HepG2 (cell line): Measurements from ENCODE around the gene NPBWR2. TPM values are rescaled to one million over a fixed set of nuclear protein-coding genes. Genes with fewer than 3 reads are reported as not detected.
A peak's percentile ranks its signal among the peaks of the same experiment; 100 is the strongest.

Source experiments
- CBFB ChIP-seq: sonication (generic); formaldehyde crosslinking; IDR thresholded peaks from 2 replicates; pipeline ENCODE4 v1.4.0; 2020; ENCODE audit warnings: missing genetic modification reagents
- ELF3 ChIP-seq: IDR thresholded peaks from 2 replicates; pipeline ENCODE4 v1.6.1; 2016; ENCODE audit warnings: missing genetic modification reagents, missing compliant biosample characterization
- ERF ChIP-seq: IDR thresholded peaks from 2 replicates; pipeline ENCODE4 v1.6.1; 2018; ENCODE audit warnings: missing biosample characterization, missing genetic modification reagents
- FOXA1 ChIP-seq, 2 experiments: fragments of 450-650 bp in 1 of 2; sonication (generic) in 1 of 2; formaldehyde crosslinking in 1 of 2; IDR thresholded peaks; 2 replicates each; pipeline versions ENCODE4 v1.4.0 to v1.6.1; 2016 to 2020; ENCODE audit warnings: missing genetic modification reagents in 1 of 2
- HNRNPK ChIP-seq: fragments of 200-400 bp; formaldehyde crosslinking; IDR thresholded peaks from 2 replicates; pipeline ENCODE4 v1.6.1; 2018; ENCODE audit warnings: low read length, low read depth, moderate library complexity, mild to moderate bottlenecking; ENCODE audit not compliant: poor library complexity, severe bottlenecking
- MAFK ChIP-seq, 2 experiments: IDR thresholded peaks in 1 of 2; conservative IDR thresholded peaks in 1 of 2; 2 replicates each; pipeline ENCODE4 v1.6.1; 2011; ENCODE audit warnings: improper control_type of control experiment in 2 of 2, low read length in 2 of 2
- NFRKB ChIP-seq: fragments of 450-650 bp; IDR thresholded peaks from 2 replicates; pipeline ENCODE4 v1.6.1; 2017
- NR2F6 ChIP-seq, 2 experiments: IDR thresholded peaks; 2 replicates each; pipeline ENCODE4 v1.6.1; 2016; ENCODE audit warnings: antibody characterized with exemption in 1 of 2, mild to moderate bottlenecking in 1 of 2
- PRPF4 ChIP-seq: fragments of 200-400 bp; formaldehyde crosslinking; IDR thresholded peaks from 2 replicates; pipeline ENCODE4 v1.6.1; 2016; ENCODE audit warnings: low read length, low read depth; ENCODE audit not compliant: poor library complexity, severe bottlenecking
- RAD51 ChIP-seq: fragments of 450-650 bp; IDR thresholded peaks from 2 replicates; pipeline ENCODE4 v1.6.1; 2016; ENCODE audit warnings: borderline replicate concordance
- ZBTB8A ChIP-seq: sonication (generic); formaldehyde crosslinking; IDR thresholded peaks from 2 replicates; pipeline ENCODE4 v1.4.0; 2020; ENCODE audit warnings: mild to moderate bottlenecking, low read depth, missing genetic modification reagents, borderline replicate concordance
- ZC3H13 ChIP-seq: sonication (generic); formaldehyde crosslinking; IDR thresholded peaks from 2 replicates; pipeline ENCODE4 v1.8.1; 2023; ENCODE audit warnings: mild to moderate bottlenecking, missing genetic modification reagents, moderate library complexity
- ZMYM4 ChIP-seq: sonication (generic); formaldehyde crosslinking; IDR thresholded peaks from 2 replicates; pipeline ENCODE4 v1.8.1; 2023; ENCODE audit warnings: mild to moderate bottlenecking, missing genetic modification reagents
- ZNF274 ChIP-seq: sonication (generic); formaldehyde crosslinking; IDR thresholded peaks from 2 replicates; pipeline ENCODE4 v1.5.1; 2020; ENCODE audit warnings: mild to moderate bottlenecking, missing genetic modification reagents
- ZNF552 ChIP-seq: sonication (generic); formaldehyde crosslinking; IDR thresholded peaks from 2 replicates; pipeline ENCODE4 v1.9.0; 2022; ENCODE audit warnings: missing genetic modification reagents, mild to moderate bottlenecking, borderline replicate concordance
- ZNF558 ChIP-seq: sonication (generic); formaldehyde crosslinking; IDR thresholded peaks from 2 replicates; pipeline ENCODE4 v1.9.0; 2022; ENCODE audit warnings: mild to moderate bottlenecking, missing genetic modification reagents, borderline replicate concordance
- ZNF652 ChIP-seq: IDR thresholded peaks from 2 replicates; pipeline ENCODE4 v1.6.1; 2016; ENCODE audit warnings: low read depth, borderline replicate concordance
- ZSCAN12 ChIP-seq: sonication (generic); formaldehyde crosslinking; IDR thresholded peaks from 2 replicates; pipeline ENCODE4 v1.9.0; 2021; ENCODE audit warnings: mild to moderate bottlenecking, missing genetic modification reagents
- polyA plus RNA-seq, 8 experiments: library from polyadenylated mRNA; depleted of rRNA in 3 of 8; stranded (reverse) in 7 of 8; unstranded in 1 of 8; fragments of >200 nt; fragmentation: Illumina TruSeq in 4 of 8; extraction: Trizol in 4 of 8; gene quantifications; 2 replicates each; pipeline versions ENCODE4 v1.2.1 to v1.2.3, GENCODE V29; 2011 to 2016; ENCODE audit warnings: low read depth in 4 of 8, missing spikeins in 1 of 8, mixed read lengths in 1 of 8; ENCODE audit not compliant: insufficient read depth in 1 of 8
- total RNA-seq, 5 experiments: library from RNA; depleted of rRNA; stranded (reverse); fragments of >200 nt; fragmentation: Illumina TruSeq; extraction: Trizol; gene quantifications; 2 replicates each; pipeline ENCODE4 v1.2.3, GENCODE V29; 2016; ENCODE audit warnings: low read depth in 1 of 5
- TF ChIP-seq, protein P1 (sequence below): sonication (generic); formaldehyde crosslinking; conservative IDR thresholded peaks from 2 replicates; pipeline ENCODE4 v1.8.1; 2023; ENCODE audit warnings: missing genetic modification reagents
- TF ChIP-seq, protein P2 (sequence below): sonication (generic); formaldehyde crosslinking; IDR thresholded peaks from 2 replicates; pipeline ENCODE4 v1.8.0; 2022; ENCODE audit warnings: mild to moderate bottlenecking, missing genetic modification reagents, borderline replicate concordance
- TF ChIP-seq, protein P3 (sequence below): conservative IDR thresholded peaks from 2 replicates; pipeline ENCODE4 v1.6.1; 2018; ENCODE audit warnings: missing genetic modification reagents
- TF ChIP-seq, protein P4 (sequence below): sonication (generic); formaldehyde crosslinking; IDR thresholded peaks from 2 replicates; pipeline ENCODE4 v1.4.0; 2020; ENCODE audit warnings: mild to moderate bottlenecking, low read depth, missing genetic modification reagents
- TF ChIP-seq, protein P5 (sequence below): sonication (generic); formaldehyde crosslinking; IDR thresholded peaks from 2 replicates; pipeline ENCODE4 v1.4.0; 2020; ENCODE audit warnings: missing genetic modification reagents

The NPBWR2 gene
- total and polyA plus RNA-seq, 2 of the 13 experiments (the other 11 are each of a cell fraction or from before 2014, with no cell fraction given) = not detected

DNA sequence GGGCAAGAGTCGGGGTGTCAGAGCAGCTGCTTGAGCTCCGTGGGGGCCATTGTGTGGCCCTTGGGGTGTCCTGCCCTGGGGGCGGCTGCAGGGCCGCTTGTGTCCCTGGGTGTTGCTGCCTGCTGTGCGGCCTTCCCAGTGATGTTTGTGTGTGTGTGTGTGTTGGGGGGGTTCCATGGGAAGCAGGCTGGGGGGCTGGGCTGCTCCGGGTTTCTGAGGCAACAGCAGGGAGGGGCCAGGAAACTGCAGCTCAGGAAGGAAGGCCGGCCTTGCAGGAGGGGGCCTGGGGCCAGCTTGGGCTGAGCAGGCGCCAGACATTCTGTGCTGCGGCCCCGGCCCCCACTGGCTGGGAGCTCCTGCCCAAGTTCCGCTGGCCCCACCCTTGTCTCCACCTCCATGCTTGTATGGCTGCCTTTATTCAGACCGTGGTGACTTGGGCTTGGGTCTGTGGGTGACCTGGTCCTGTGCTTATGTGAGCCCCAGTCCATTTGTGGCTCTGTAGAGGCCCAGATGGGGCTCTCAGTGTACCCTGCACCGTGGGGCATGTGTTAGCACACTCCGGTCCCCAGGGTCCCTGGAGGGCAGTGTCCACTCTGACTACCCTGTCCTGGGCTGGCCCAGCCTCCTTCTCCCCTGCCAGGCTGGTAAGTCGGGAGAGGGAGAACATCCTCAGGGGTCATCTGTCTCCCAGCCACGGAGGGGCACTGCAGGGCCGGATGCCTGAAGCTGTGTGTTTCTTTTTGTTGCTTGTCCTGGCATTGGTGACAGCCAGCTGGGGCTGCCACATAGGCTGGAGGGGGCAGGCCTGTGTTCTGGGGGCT is 53.3 kb downstream of the NPBWR2 start (continued):
- TF ChIP-seq ZNF652 (CRISPR knock-in tag) = peak; percentile 9; the same call in 1 of the 2 replicates
- TF ChIP-seq ERF (CRISPR knock-in tag) = peak; percentile 82
- TF ChIP-seq NFRKB = no peak
- TF ChIP-seq RAD51 = no peak
- TF ChIP-seq, protein P1, sequence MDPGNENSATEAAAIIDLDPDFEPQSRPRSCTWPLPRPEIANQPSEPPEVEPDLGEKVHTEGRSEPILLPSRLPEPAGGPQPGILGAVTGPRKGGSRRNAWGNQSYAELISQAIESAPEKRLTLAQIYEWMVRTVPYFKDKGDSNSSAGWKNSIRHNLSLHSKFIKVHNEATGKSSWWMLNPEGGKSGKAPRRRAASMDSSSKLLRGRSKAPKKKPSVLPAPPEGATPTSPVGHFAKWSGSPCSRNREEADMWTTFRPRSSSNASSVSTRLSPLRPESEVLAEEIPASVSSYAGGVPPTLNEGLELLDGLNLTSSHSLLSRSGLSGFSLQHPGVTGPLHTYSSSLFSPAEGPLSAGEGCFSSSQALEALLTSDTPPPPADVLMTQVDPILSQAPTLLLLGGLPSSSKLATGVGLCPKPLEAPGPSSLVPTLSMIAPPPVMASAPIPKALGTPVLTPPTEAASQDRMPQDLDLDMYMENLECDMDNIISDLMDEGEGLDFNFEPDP (CRISPR knock-in tag) = no peak
- peak; percentile 85 for TF ChIP-seq ZNF552 (CRISPR knock-in tag)
- no peak for TF ChIP-seq ZNF274 (CRISPR knock-in tag)
- no peak for TF ChIP-seq ZC3H13 (CRISPR knock-in tag)
- TF ChIP-seq, protein P2, sequence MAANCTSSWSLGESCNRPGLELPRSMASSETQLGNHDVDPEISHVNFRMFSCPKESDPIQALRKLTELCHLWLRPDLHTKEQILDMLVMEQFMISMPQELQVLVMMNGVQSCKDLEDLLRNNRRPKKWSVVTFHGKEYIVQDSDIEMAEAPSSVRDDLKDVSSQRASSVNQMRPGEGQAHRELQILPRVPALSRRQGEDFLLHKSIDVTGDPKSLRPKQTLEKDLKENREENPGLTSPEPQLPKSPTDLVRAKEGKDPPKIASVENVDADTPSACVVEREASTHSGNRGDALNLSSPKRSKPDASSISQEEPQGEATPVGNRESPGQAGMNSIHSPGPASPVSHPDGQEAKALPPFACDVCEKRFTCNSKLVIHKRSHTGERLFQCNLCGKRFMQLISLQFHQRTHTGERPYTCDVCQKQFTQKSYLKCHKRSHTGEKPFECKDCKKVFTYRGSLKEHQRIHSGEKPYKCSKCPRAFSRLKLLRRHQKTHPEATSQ (CRISPR knock-in tag) = no peak
- TF ChIP-seq PRPF4 = no peak
- TF ChIP-seq, protein P3, sequence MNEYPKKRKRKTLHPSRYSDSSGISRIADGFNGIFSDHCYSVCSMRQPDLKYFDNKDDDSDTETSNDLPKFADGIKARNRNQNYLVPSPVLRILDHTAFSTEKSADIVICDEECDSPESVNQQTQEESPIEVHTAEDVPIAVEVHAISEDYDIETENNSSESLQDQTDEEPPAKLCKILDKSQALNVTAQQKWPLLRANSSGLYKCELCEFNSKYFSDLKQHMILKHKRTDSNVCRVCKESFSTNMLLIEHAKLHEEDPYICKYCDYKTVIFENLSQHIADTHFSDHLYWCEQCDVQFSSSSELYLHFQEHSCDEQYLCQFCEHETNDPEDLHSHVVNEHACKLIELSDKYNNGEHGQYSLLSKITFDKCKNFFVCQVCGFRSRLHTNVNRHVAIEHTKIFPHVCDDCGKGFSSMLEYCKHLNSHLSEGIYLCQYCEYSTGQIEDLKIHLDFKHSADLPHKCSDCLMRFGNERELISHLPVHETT = peak; percentile 52
- peak; percentile 87 for TF ChIP-seq ELF3
- no peak for TF ChIP-seq ZSCAN12 (CRISPR knock-in tag)
- TF ChIP-seq, protein P4, sequence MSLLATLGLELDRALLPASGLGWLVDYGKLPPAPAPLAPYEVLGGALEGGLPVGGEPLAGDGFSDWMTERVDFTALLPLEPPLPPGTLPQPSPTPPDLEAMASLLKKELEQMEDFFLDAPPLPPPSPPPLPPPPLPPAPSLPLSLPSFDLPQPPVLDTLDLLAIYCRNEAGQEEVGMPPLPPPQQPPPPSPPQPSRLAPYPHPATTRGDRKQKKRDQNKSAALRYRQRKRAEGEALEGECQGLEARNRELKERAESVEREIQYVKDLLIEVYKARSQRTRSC = no peak
- TF ChIP-seq ZBTB8A = no peak
- peak; percentile 53; the same call in 1 of the 2 replicates for TF ChIP-seq ZNF558 (CRISPR knock-in tag)
- TF ChIP-seq MAFK (conservative IDR thresholded peaks at IDR 0.05 in 1 of 2, IDR thresholded peaks at IDR 0.05 in 1 of 2; ENCODE audit: low read length in 2 of 2) = no peak
- TF ChIP-seq HNRNPK = no peak
- peak; percentile 46; the same call in 1 of the 2 replicates for TF ChIP-seq CBFB (CRISPR knock-in tag)
- TF ChIP-seq NR2F6 (IDR thresholded peaks at IDR 0.05) = peak; percentile 45
- TF ChIP-seq NR2F6 (CRISPR knock-in tag; IDR thresholded peaks at IDR 0.05) = peak; percentile 72
- peak; percentile 61; the same call in 1 of the 2 replicates for TF ChIP-seq ZMYM4 (CRISPR knock-in tag)
- TF ChIP-seq FOXA1 (IDR thresholded peaks at IDR 0.05) = no peak
- peak; percentile 23; the same call in 1 of the 2 replicates for TF ChIP-seq FOXA1 (CRISPR knock-in tag; IDR thresholded peaks at IDR 0.05)
- TF ChIP-seq, protein P5, sequence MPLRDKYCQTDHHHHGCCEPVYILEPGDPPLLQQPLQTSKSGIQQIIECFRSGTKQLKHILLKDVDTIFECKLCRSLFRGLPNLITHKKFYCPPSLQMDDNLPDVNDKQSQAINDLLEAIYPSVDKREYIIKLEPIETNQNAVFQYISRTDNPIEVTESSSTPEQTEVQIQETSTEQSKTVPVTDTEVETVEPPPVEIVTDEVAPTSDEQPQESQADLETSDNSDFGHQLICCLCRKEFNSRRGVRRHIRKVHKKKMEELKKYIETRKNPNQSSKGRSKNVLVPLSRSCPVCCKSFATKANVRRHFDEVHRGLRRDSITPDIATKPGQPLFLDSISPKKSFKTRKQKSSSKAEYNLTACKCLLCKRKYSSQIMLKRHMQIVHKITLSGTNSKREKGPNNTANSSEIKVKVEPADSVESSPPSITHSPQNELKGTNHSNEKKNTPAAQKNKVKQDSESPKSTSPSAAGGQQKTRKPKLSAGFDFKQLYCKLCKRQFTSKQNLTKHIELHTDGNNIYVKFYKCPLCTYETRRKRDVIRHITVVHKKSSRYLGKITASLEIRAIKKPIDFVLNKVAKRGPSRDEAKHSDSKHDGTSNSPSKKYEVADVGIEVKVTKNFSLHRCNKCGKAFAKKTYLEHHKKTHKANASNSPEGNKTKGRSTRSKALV (CRISPR knock-in tag) = peak; percentile 85
